HAP-1 (cell line): ENCODE results near the gene CACNA2D2.

Source experiments
- DNase-seq, 2 experiments: peaks; one replicate each; pipeline ENCODE4 v3.0.0-alpha.2; 2016 to 2020; ENCODE audit warnings: low spot score in 2 of 2
- H3K27me3 ChIP-seq: fragments of 250-450 bp; sonication (Bioruptor Pico); 2 replicates; pipeline ENCODE4 v1.5.1; 2020; ENCODE audit warnings: low read depth, mild to moderate bottlenecking, moderate library complexity
- H3K36me3 ChIP-seq: fragments of 250-450 bp; sonication (Bioruptor Pico); replicated peaks from 2 replicates; pipeline ENCODE4 v1.5.1; 2020; ENCODE audit warnings: mild to moderate bottlenecking
- H3K4me1 ChIP-seq: fragments of 250-450 bp; sonication (Bioruptor Pico); 2 replicates; pipeline ENCODE4 v1.5.1; 2020; ENCODE audit warnings: mild to moderate bottlenecking
- H3K4me3 ChIP-seq: fragments of 250-450 bp; sonication (Bioruptor Pico); 2 replicates; pipeline ENCODE4 v1.5.1; 2020; ENCODE audit warnings: mild to moderate bottlenecking, moderate library complexity
- H3K9me3 ChIP-seq: fragments of 250-450 bp; sonication (Bioruptor Pico); 2 replicates; pipeline ENCODE4 v1.5.1; 2020; ENCODE audit warnings: mild to moderate bottlenecking, moderate library complexity
- in situ Hi-C: fragments of 300-500 bp; cut with MboI; formaldehyde crosslinking; loops from 3 replicates; pipeline ENCODE4 v1.14.3; 2020; ENCODE audit warnings: low sequenced_read_pairs, inconsistent platforms, mixed read lengths

CACNA2D2 gene

DNA sequence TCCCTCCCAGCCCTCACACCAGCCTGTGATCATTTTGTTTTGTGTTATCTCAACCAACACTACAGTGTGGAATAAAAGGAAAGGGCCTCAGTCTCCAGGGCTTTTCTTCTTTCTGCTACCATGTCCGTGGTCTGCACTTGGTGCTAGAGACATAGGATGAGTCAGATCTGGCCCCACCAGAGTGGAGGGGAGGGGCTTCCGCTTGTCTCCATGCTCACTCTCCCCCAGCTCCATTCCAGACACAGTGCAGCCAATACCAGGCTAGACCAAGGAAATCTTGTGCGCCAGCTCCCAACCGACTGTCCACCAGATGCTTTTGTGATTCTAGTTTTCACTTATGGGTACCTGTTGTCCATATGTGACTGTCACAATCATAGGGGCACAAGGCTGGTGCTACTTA, 92.2 kb downstream of the CACNA2D2 start:
- DNase-seq = no peak
- in situ Hi-C loops = no loop called here
- H3K36me3 ChIP-seq = no peaks in the 10 kb centered on the region
- H3K27me3 ChIP-seq = no peaks in the 10 kb centered on the region
- H3K9me3 ChIP-seq = no peaks in the 10 kb centered on the region
- H3K4me3 ChIP-seq = no peak overlapping the region
- H3K4me1 ChIP-seq = no peaks in the 10 kb centered on the region

GRCh38 chr3:50410608-50411139, 92.8 kb downstream of the CACNA2D2 start:
- DNase-seq = no peak
- Histone ChIP-seq H3K9me3 (no peaks in the 10 kb centered on the region), H3K4me3 (no peak overlapping the region), H3K27me3 (no peaks in the 10 kb centered on the region), H3K4me1 (no peaks in the 10 kb centered on the region), H3K36me3 (no peaks in the 10 kb centered on the region)
- in situ Hi-C loops = no loop called here

DNA sequence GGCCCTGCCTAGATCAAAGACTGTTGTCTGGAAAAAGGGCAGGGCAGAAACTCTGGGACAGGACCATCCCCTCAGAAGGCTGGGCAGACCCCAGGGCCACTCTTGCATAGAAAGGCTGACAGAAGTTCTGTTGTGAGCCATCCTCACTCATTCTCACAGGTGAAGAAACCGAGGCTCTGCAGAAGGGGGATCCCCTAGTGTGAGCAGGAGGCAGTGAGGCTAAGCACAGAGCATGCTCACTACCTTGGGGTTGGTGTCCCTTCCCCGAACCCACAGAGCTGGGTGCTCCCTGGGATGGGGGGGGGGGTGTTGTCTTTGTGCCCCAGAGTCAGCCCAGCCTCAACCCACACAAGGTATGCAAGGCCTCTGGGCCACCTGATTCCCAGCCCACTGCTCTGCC, 93.2 kb downstream of the CACNA2D2 start:
- in situ Hi-C loops = no loop called here
- Histone ChIP-seq H3K9me3 (no peaks in the 10 kb centered on the region), H3K36me3 (no peaks in the 10 kb centered on the region), H3K4me3 (no peak overlapping the region), H3K27me3 (no peaks in the 10 kb centered on the region), H3K4me1 (no peaks in the 10 kb centered on the region)
- no peak for DNase-seq

GRCh38 chr3:50408443-50408944, 94.9 kb downstream of the CACNA2D2 start:
- no peaks in the 10 kb centered on the region for H3K36me3 ChIP-seq
- H3K4me1 ChIP-seq = no peaks in the 10 kb centered on the region
- H3K27me3 ChIP-seq = no peaks in the 10 kb centered on the region
- no peak for DNase-seq
- in situ Hi-C loops = no loop called here
- no peaks in the 10 kb centered on the region for H3K9me3 ChIP-seq
- no peak overlapping the region for H3K4me3 ChIP-seq

DNA sequence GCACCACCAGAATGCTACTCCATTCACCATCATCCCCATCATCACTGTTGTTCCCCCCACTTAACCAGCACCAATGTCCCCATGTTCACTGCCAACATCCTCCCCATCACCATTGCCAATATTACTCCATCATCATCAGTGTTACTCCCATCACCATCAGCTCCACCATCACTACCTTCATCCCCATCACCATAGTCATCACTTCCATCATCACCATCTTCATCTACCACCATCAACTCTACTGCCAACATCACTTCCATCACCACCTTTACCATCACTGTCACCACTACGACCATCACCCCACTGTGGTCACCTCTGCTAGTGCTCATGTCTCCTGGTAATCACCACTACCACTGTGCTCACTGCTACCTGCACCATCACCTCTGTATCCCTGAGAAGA, 96.9 kb downstream of the CACNA2D2 start:
- Histone ChIP-seq H3K4me1 (no peaks in the 10 kb centered on the region), H3K36me3 (no peaks in the 10 kb centered on the region), H3K4me3 (no peak overlapping the region), H3K27me3 (no peaks in the 10 kb centered on the region), H3K9me3 (no peaks in the 10 kb centered on the region)
- in situ Hi-C loops = no loop called here
- DNase-seq = no peak

GRCh38 chr3:50405249-50405648, 98.2 kb downstream of the CACNA2D2 start:
- in situ Hi-C loops = no loop called here
- Histone ChIP-seq H3K9me3 (no peaks in the 10 kb centered on the region), H3K36me3 (no peaks in the 10 kb centered on the region), H3K4me1 (no peaks in the 10 kb centered on the region), H3K4me3 (no peak overlapping the region), H3K27me3 (no peaks in the 10 kb centered on the region)
- DNase-seq = peak in 1 of 2 experiments; percentile 68

GRCh38 chr3:50401978-50402595, 101.3 kb downstream of the CACNA2D2 start:
- Histone ChIP-seq H3K27me3 (no peaks in the 10 kb centered on the region), H3K9me3 (no peaks in the 10 kb centered on the region), H3K4me3 (no peak overlapping the region), H3K4me1 (no peaks in the 10 kb centered on the region), H3K36me3 (no peaks in the 10 kb centered on the region)
- in situ Hi-C loops = no loop called here
- DNase-seq = no peak

GRCh38 chr3:50396502-50396901, 106.9 kb downstream of the CACNA2D2 start:
- DNase-seq = no peak
- in situ Hi-C loops = no loop called here
- no peaks in the 10 kb centered on the region for H3K9me3 ChIP-seq
- no peaks in the 10 kb centered on the region for H3K36me3 ChIP-seq
- H3K4me1 ChIP-seq = no peaks in the 10 kb centered on the region
- no peaks in the 10 kb centered on the region for H3K27me3 ChIP-seq
- H3K4me3 ChIP-seq = no peak overlapping the region

- no peak for DNase-seq
- H3K27me3 ChIP-seq = no peaks in the 10 kb centered on the region
- no peaks in the 10 kb centered on the region for H3K4me1 ChIP-seq
- in situ Hi-C loops = no loop called here
- H3K4me3 ChIP-seq = no peak overlapping the region
- no peaks in the 10 kb centered on the region for H3K36me3 ChIP-seq
- no peaks in the 10 kb centered on the region for H3K9me3 ChIP-seq
Measured at GRCh38 chr3:50395070-50395860, 108.2 kb downstream of the CACNA2D2 start.

GRCh38 chr3:50393061-50393460, 110.4 kb downstream of the CACNA2D2 start:
- H3K27me3 ChIP-seq = no peaks in the 10 kb centered on the region
- no peak for DNase-seq
- in situ Hi-C loops = no loop called here
- no peaks in the 10 kb centered on the region for H3K9me3 ChIP-seq
- H3K36me3 ChIP-seq = no peaks in the 10 kb centered on the region
- H3K4me1 ChIP-seq = no peaks in the 10 kb centered on the region
- H3K4me3 ChIP-seq = no peak overlapping the region

- H3K36me3 ChIP-seq = no peaks in the 10 kb centered on the region
- no peaks in the 10 kb centered on the region for H3K27me3 ChIP-seq
- no peaks in the 10 kb centered on the region for H3K9me3 ChIP-seq
- no peak overlapping the region for H3K4me3 ChIP-seq
- DNase-seq = no peak
- in situ Hi-C loops = no loop called here
- no peaks in the 10 kb centered on the region for H3K4me1 ChIP-seq
Measured at GRCh38 chr3:50392101-50392715, 111.2 kb downstream of the CACNA2D2 start.

- H3K4me1 ChIP-seq = no peaks in the 10 kb centered on the region
- H3K27me3 ChIP-seq = no peaks in the 10 kb centered on the region
- H3K36me3 ChIP-seq = no peaks in the 10 kb centered on the region
- no peak overlapping the region for H3K4me3 ChIP-seq
- H3K9me3 ChIP-seq = no peaks in the 10 kb centered on the region
- no peak for DNase-seq
- in situ Hi-C loops = no loop called here
Measured at GRCh38 chr3:50390508-50391224, 112.8 kb downstream of the CACNA2D2 start.

- in situ Hi-C loops = no loop called here
Measured at GRCh38 chr3:50389414-50389767, 114.0 kb downstream of the CACNA2D2 start.

More at GRCh38 chr3:50389414-50389767, 114.0 kb downstream of the CACNA2D2 start:
- Histone ChIP-seq H3K4me1 (no peaks in the 10 kb centered on the region), H3K27me3 (no peaks in the 10 kb centered on the region), H3K9me3 (no peaks in the 10 kb centered on the region), H3K36me3 (no peaks in the 10 kb centered on the region), H3K4me3 (no peak overlapping the region)
- no peak for DNase-seq
